ENCODE measurements around the gene VCAN.

DNA sequence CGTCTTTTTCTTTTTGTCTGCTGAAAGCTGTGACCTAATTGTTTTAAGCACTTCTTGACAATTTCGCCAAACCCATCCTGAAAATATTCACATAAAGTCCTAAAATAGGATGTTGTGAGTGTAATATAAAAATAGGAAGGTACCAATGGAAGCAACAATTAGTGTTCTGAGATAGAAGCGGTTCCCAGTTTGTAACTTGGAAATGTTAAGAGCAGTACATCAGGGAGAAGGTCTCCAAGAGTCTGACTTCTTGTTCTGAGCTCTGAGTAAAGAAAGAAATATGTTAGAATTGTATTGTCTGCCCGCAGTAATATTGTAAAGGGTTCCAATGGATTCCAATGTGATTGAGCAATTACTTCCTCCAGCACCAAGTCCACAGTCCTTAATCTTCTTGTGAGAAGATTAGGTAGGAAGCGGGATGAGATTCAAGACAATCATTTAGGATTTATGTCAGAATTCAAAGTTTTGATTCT lies 3.9 kb downstream of the VCAN start:
- TF ChIP-seq, protein P1, sequence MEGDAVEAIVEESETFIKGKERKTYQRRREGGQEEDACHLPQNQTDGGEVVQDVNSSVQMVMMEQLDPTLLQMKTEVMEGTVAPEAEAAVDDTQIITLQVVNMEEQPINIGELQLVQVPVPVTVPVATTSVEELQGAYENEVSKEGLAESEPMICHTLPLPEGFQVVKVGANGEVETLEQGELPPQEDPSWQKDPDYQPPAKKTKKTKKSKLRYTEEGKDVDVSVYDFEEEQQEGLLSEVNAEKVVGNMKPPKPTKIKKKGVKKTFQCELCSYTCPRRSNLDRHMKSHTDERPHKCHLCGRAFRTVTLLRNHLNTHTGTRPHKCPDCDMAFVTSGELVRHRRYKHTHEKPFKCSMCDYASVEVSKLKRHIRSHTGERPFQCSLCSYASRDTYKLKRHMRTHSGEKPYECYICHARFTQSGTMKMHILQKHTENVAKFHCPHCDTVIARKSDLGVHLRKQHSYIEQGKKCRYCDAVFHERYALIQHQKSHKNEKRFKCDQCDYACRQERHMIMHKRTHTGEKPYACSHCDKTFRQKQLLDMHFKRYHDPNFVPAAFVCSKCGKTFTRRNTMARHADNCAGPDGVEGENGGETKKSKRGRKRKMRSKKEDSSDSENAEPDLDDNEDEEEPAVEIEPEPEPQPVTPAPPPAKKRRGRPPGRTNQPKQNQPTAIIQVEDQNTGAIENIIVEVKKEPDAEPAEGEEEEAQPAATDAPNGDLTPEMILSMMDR (IDR thresholded peaks at IDR 0.05; ENCODE audit: low read length): no peak
- no peak for TF ChIP-seq EZH2 (optimal IDR thresholded peaks at IDR 0.05; ENCODE audit: low read depth, low read length)

All from MM.1S (cell line).